Measurements from ENCODE around the gene LAMA2.

The LAMA2 gene

GRCh38 chr6:129235167-129236000 lies 352.4 kb downstream of the LAMA2 start:
- no peak for TF ChIP-seq TEAD4 (IDR thresholded peaks at IDR 0.05)
- TF ChIP-seq EP300 (IDR thresholded peaks at IDR 0.05; ENCODE audit: borderline replicate concordance), result no peak
- TF ChIP-seq REST (IDR thresholded peaks at IDR 0.05; ENCODE audit: low read depth), result no peak
- no peak for TF ChIP-seq TAF1 (IDR thresholded peaks at IDR 0.05; ENCODE audit: low read depth)
- TF ChIP-seq CEBPB (IDR thresholded peaks at IDR 0.05), result no peak
- no peak for TF ChIP-seq RAD21 (IDR thresholded peaks at IDR 0.05; ENCODE audit: low read depth)
- no peak for TF ChIP-seq TCF12 (IDR thresholded peaks at IDR 0.05; ENCODE audit: low read depth)
- TF ChIP-seq USF1 (IDR thresholded peaks at IDR 0.05), result no peak
- TF ChIP-seq CREB1 (IDR thresholded peaks at IDR 0.05; ENCODE audit: low read depth), result no peak
- no peak for TF ChIP-seq MAX (IDR thresholded peaks at IDR 0.05)
- TF ChIP-seq YY1 (IDR thresholded peaks at IDR 0.05; ENCODE audit: low read depth), result no peak
- no peak for TF ChIP-seq ZBTB7A (IDR thresholded peaks at IDR 0.05; ENCODE audit: low read depth)
- TF ChIP-seq EGR1 (IDR thresholded peaks at IDR 0.05), result no peak
- TF ChIP-seq NFIC (IDR thresholded peaks at IDR 0.05), result no peak
- no peak for TF ChIP-seq FOXM1 (IDR thresholded peaks at IDR 0.05; ENCODE audit: borderline replicate concordance, low read depth)

GRCh38 chr6:129236001-129236517 lies 353.1 kb downstream of the LAMA2 start:
- TF ChIP-seq TEAD4 (IDR thresholded peaks at IDR 0.05) (no peak), ZBTB7A (IDR thresholded peaks at IDR 0.05; ENCODE audit: low read depth) (no peak), RAD21 (IDR thresholded peaks at IDR 0.05; ENCODE audit: low read depth) (no peak), USF1 (IDR thresholded peaks at IDR 0.05) (no peak), MAX (IDR thresholded peaks at IDR 0.05) (no peak), YY1 (IDR thresholded peaks at IDR 0.05; ENCODE audit: low read depth) (no peak), EP300 (IDR thresholded peaks at IDR 0.05; ENCODE audit: borderline replicate concordance) (no peak), EGR1 (IDR thresholded peaks at IDR 0.05) (no peak), CREB1 (IDR thresholded peaks at IDR 0.05; ENCODE audit: low read depth) (no peak), TCF12 (IDR thresholded peaks at IDR 0.05; ENCODE audit: low read depth) (no peak), NFIC (IDR thresholded peaks at IDR 0.05) (no peak), REST (IDR thresholded peaks at IDR 0.05; ENCODE audit: low read depth) (no peak), TAF1 (IDR thresholded peaks at IDR 0.05; ENCODE audit: low read depth) (no peak)

- TF ChIP-seq EGR1 (IDR thresholded peaks at IDR 0.05) (no peak), CREB1 (IDR thresholded peaks at IDR 0.05; ENCODE audit: low read depth) (no peak), USF1 (IDR thresholded peaks at IDR 0.05) (no peak), NFIC (IDR thresholded peaks at IDR 0.05) (no peak), EP300 (IDR thresholded peaks at IDR 0.05; ENCODE audit: borderline replicate concordance) (no peak), TAF1 (IDR thresholded peaks at IDR 0.05; ENCODE audit: low read depth) (no peak), TEAD4 (IDR thresholded peaks at IDR 0.05) (no peak), TCF12 (IDR thresholded peaks at IDR 0.05; ENCODE audit: low read depth) (no peak), FOXM1 (IDR thresholded peaks at IDR 0.05; ENCODE audit: borderline replicate concordance, low read depth) (no peak), CEBPB (IDR thresholded peaks at IDR 0.05) (no peak), YY1 (IDR thresholded peaks at IDR 0.05; ENCODE audit: low read depth) (no peak), RAD21 (IDR thresholded peaks at IDR 0.05; ENCODE audit: low read depth) (no peak), REST (IDR thresholded peaks at IDR 0.05; ENCODE audit: low read depth) (no peak), ZBTB7A (IDR thresholded peaks at IDR 0.05; ENCODE audit: low read depth) (no peak), MAX (IDR thresholded peaks at IDR 0.05) (no peak)
Observed at GRCh38 chr6:129238991-129239390, 356.1 kb downstream of the LAMA2 start.
